ENCODE measurements around the gene TMEM63C. TPM values are rescaled to one million over a fixed set of nuclear protein-coding genes. Genes with fewer than 3 reads are reported as not detected.

TMEM63C gene
- total and polyA plus RNA-seq, 11 donors, result 0.01 to 4.0 (median 1.7) TPM; not detected in 1

- no peaks in the 10 kb centered on the region for H3K9me3 ChIP-seq
- TF ChIP-seq POLR2A (IDR thresholded peaks at IDR 0.05), result no peak
- TF ChIP-seq, protein P1, sequence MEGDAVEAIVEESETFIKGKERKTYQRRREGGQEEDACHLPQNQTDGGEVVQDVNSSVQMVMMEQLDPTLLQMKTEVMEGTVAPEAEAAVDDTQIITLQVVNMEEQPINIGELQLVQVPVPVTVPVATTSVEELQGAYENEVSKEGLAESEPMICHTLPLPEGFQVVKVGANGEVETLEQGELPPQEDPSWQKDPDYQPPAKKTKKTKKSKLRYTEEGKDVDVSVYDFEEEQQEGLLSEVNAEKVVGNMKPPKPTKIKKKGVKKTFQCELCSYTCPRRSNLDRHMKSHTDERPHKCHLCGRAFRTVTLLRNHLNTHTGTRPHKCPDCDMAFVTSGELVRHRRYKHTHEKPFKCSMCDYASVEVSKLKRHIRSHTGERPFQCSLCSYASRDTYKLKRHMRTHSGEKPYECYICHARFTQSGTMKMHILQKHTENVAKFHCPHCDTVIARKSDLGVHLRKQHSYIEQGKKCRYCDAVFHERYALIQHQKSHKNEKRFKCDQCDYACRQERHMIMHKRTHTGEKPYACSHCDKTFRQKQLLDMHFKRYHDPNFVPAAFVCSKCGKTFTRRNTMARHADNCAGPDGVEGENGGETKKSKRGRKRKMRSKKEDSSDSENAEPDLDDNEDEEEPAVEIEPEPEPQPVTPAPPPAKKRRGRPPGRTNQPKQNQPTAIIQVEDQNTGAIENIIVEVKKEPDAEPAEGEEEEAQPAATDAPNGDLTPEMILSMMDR (IDR thresholded peaks at IDR 0.05), result no peak
- intact Hi-C loops (cut with DNase I), result no loop called here
- H3K4me3 ChIP-seq, result no peak overlapping the region
- peaks cover 5 to 25% (median 18%) of the 10 kb centered on the region in 12 donors for H3K4me1 ChIP-seq
- DNase-seq (no peak), ATAC-seq (no peak)
- no peak overlapping the region for H3K27ac ChIP-seq
- 61 to 67% (median 63%) methylated on average over 4 of the region's 4 CpGs for WGBS, 4 donors
- no peaks in the 10 kb centered on the region for H3K36me3 ChIP-seq
- H3K27me3 ChIP-seq, result peaks cover 21 to 82% (median 73%) of the 10 kb centered on the region in 9 donors
Measured at GRCh38 chr14:77144412-77145115, 37.0 kb upstream of the TMEM63C start.

DNA sequence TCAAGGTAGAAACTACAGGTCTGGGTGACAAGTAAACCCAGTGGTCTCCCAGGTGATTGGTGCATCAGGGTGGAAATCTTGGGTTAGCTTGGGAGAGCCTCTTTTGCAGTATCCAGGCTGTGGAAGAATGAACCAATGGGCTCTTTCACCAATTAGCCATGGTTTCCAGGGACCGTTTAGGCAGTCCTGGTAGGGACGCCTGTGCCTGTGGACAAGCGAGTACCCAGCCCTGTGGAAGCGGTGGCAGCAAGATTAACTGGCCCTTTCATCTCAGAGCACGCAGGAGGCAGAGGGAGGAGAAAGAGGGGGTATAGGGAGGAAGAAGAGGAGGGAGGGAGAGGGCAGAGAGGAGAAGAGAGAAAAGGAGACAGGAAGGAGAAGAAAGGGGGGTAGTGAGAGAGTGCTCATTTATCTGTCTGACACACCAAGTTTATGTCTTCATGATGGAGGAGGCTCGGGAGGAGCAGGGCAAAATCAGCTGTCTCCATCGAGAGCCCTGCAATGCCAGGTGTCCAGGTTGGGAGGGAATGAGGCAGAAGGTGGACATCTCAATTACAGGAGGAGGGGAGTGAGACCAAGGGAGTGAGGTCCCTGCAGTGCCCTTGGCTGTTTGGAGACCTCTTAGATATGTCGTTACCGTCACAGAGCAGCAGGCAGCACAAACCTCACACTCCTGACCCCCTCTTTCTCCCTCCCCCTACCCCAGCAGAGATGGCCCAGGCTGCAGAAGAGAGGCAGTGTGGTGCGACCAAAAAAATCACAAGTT lies 35.4 kb upstream of the TMEM63C start:
- Histone ChIP-seq H3K27ac (no peak overlapping the region), H3K27me3 (peaks cover 7 to 66% (median 59%) of the 10 kb centered on the region in 9 donors), H3K4me3 (no peak overlapping the region), H3K4me1 (peaks cover 0 to 10% (median 7%) of the 10 kb centered on the region in 12 donors), H3K36me3 (no peaks in the 10 kb centered on the region), H3K9me3 (no peaks in the 10 kb centered on the region)
- intact Hi-C loops (cut with DNase I), result no loop called here
- TF ChIP-seq, protein P1 (IDR thresholded peaks at IDR 0.05), result no peak
- no peak for TF ChIP-seq POLR2A (IDR thresholded peaks at IDR 0.05)
- ATAC-seq (no peak), DNase-seq (no peak)
- WGBS, 4 donors, result 9 to 13% (median 10%) methylated on average over 10 of the region's 10 CpGs

GRCh38 chr14:77148510-77149231 lies 32.9 kb upstream of the TMEM63C start:
- Histone ChIP-seq H3K36me3 (no peaks in the 10 kb centered on the region), H3K27me3 (peaks cover 0 to 47% (median 34%) of the 10 kb centered on the region in 9 donors), H3K4me3 (no peak overlapping the region), H3K27ac (no peak overlapping the region), H3K4me1 (peaks cover 0 to 4% (median 0%) of the 10 kb centered on the region in 12 donors), H3K9me3 (no peaks in the 10 kb centered on the region)
- ATAC-seq (no peak), DNase-seq (no peak)
- intact Hi-C loops (cut with DNase I), result no loop called here
- TF ChIP-seq, protein P1 (IDR thresholded peaks at IDR 0.05), result no peak
- TF ChIP-seq POLR2A (IDR thresholded peaks at IDR 0.05), result no peak
- WGBS, 4 donors, result 65 to 72% (median 69%) methylated on average over 8 of the region's 8 CpGs
